Measurements from ENCODE around the gene INSIG1. TPM values are rescaled to one million over a fixed set of nuclear protein-coding genes. Genes with fewer than 3 reads are reported as not detected.

The INSIG1 gene
- polyA plus RNA-seq, 3 donors: 37.1 to 85.6 (median 39.6) TPM

- Histone ChIP-seq H3K4me1 (ENCODE audit: control insufficient read depth in 1 of 2, insufficient read depth in 2 of 2, low read length in 2 of 2) (peaks cover 32 to 38% of the 10 kb centered on the region in 2 donors), H3K79me2 (ENCODE audit: insufficient read depth, low read length) (no peaks in the 10 kb centered on the region), H3K27ac (ENCODE audit: low read depth in 1 of 2, low read length in 2 of 2) (no peak overlapping the region), H2AFZ (ENCODE audit: insufficient read depth, low read depth, low read length, poor library complexity, severe bottlenecking) (no peak overlapping the region), H3K9ac (ENCODE audit: insufficient read depth, low read length, poor library complexity, severe bottlenecking) (no peak overlapping the region), H4K20me1 (ENCODE audit: insufficient read depth, low read length) (no peaks in the 10 kb centered on the region), H3K9me3 (replicated peaks in 1 of 2; ENCODE audit: control insufficient read depth in 1 of 2, insufficient read depth in 1 of 2, low read length in 2 of 2) (no peaks in the 10 kb centered on the region), H3K36me3 (replicated peaks in 1 of 2; ENCODE audit: control insufficient read depth in 1 of 2, insufficient read depth in 2 of 2, low read length in 2 of 2) (no peaks in the 10 kb centered on the region), H3K4me2 (replicated peaks; ENCODE audit: extremely low read depth, low read length, poor library complexity, severe bottlenecking) (no peak overlapping the region), H3K27me3 (ENCODE audit: control insufficient read depth in 2 of 2, insufficient read depth in 2 of 2, low read length in 2 of 2) (no peaks in the 10 kb centered on the region), H3K4me3 (replicated peaks in 1 of 3; ENCODE audit: low read depth in 2 of 3, low read length in 3 of 3) (no peak overlapping the region)
- TF ChIP-seq CTCF (IDR thresholded peaks at IDR 0.05): no peak
- Mint-ChIP-seq H3K4me1 (peaks cover 61% of the 10 kb centered on the region), H3K9me3 (peaks cover 0 to 2% (median 0%) of the 10 kb centered on the region in 7 donors), H3K27me3 (ENCODE audit: low read depth in 3 of 3) (peaks cover 3 to 15% (median 10%) of the 10 kb centered on the region in 3 donors), H3K36me3 (peaks cover 0 to 3% of the 10 kb centered on the region in 2 donors), H3K27ac (peak overlapping the region in 3 of 7 donors; percentile 34 to 78 (median 70)), H3K4me3 (no peak overlapping the region)
- no peak for DNase-seq
- 88% methylated on average over 9 of the region's 11 CpGs for WGBS (ENCODE audit: insufficient coverage)
- intact Hi-C loops (cut with micrococcal nuclease): loop anchor here in 1 of 2 donors (5.0 kb wide), 1 partner anchor 67 kb away; no protein-coding TSS in a partner anchor
These were observed 7.7 kb upstream of the INSIG1 start for GRCh38 chr7:155289949-155290501.

DNA sequence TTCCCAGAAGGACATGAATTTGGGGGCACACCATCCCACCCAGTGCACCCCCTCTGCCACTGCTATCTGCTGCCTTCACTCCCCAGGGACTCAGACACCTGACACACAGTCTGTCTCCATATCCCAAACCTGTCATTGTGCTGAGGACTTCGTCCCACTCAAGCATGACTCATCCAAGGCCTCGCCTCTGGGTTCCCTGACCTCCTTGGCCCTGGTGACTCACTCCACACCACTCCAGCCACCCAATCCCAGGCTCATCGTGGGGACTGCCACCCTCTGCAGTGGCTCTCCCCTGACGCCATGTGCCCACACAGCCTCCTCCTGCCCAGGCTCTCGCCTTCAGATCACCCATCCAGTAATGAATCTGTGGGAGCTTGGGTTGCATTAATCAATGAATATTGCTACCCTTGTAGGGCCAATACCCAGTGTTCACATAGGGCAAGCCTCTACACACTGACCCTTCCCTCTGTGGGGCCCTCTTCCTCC is 6.6 kb upstream of the INSIG1 start:
- Histone ChIP-seq H3K27me3 (ENCODE audit: control insufficient read depth in 2 of 2, insufficient read depth in 2 of 2, low read length in 2 of 2) (no peaks in the 10 kb centered on the region), H3K79me2 (ENCODE audit: insufficient read depth, low read length) (no peaks in the 10 kb centered on the region), H3K4me1 (ENCODE audit: control insufficient read depth in 1 of 2, insufficient read depth in 2 of 2, low read length in 2 of 2) (peaks cover 34 to 38% of the 10 kb centered on the region in 2 donors), H3K4me3 (replicated peaks in 1 of 3; ENCODE audit: low read depth in 2 of 3, low read length in 3 of 3) (no peak overlapping the region), H2AFZ (ENCODE audit: insufficient read depth, low read depth, low read length, poor library complexity, severe bottlenecking) (no peak overlapping the region), H3K36me3 (replicated peaks in 1 of 2; ENCODE audit: control insufficient read depth in 1 of 2, insufficient read depth in 2 of 2, low read length in 2 of 2) (no peaks in the 10 kb centered on the region), H3K27ac (ENCODE audit: low read depth in 1 of 2, low read length in 2 of 2) (no peak overlapping the region), H4K20me1 (ENCODE audit: insufficient read depth, low read length) (no peaks in the 10 kb centered on the region), H3K4me2 (replicated peaks; ENCODE audit: extremely low read depth, low read length, poor library complexity, severe bottlenecking) (no peak overlapping the region), H3K9ac (ENCODE audit: insufficient read depth, low read length, poor library complexity, severe bottlenecking) (no peak overlapping the region), H3K9me3 (replicated peaks in 1 of 2; ENCODE audit: control insufficient read depth in 1 of 2, insufficient read depth in 1 of 2, low read length in 2 of 2) (no peaks in the 10 kb centered on the region)
- intact Hi-C loops (cut with micrococcal nuclease): loop anchor here in 1 of 2 donors (5.0 kb wide), 1 partner anchor 66 kb away; no protein-coding TSS in a partner anchor
- peak; percentile 74 to 95 (median 79) for DNase-seq
- Mint-ChIP-seq H3K4me1 (peaks cover 67% of the 10 kb centered on the region), H3K36me3 (peaks cover 0 to 3% of the 10 kb centered on the region in 2 donors), H3K27ac (peak overlapping the region in 6 of 7 donors; percentile 44 to 87 (median 73)), H3K4me3 (no peak overlapping the region), H3K27me3 (ENCODE audit: low read depth in 3 of 3) (peaks cover 1 to 13% (median 8%) of the 10 kb centered on the region in 3 donors), H3K9me3 (peaks cover 0 to 2% (median 0%) of the 10 kb centered on the region in 7 donors)
- TF ChIP-seq CTCF (IDR thresholded peaks at IDR 0.05): no peak
- WGBS (ENCODE audit: insufficient coverage): 29% methylated on average over 3 of the region's 5 CpGs

Measured in CD14-positive monocyte (primary cell).